HG02571 (cell line): Measurements from ENCODE around the gene APBA2.

Experiments used
- ATAC-seq: cut with Tn5 transposase; IDR thresholded peaks from one replicate; pipeline ENCODE4 v1.9.1; 2021; ENCODE audit warnings: mild to moderate bottlenecking, moderate library complexity; ENCODE audit not compliant: unreplicated experiment

The APBA2 gene

DNA sequence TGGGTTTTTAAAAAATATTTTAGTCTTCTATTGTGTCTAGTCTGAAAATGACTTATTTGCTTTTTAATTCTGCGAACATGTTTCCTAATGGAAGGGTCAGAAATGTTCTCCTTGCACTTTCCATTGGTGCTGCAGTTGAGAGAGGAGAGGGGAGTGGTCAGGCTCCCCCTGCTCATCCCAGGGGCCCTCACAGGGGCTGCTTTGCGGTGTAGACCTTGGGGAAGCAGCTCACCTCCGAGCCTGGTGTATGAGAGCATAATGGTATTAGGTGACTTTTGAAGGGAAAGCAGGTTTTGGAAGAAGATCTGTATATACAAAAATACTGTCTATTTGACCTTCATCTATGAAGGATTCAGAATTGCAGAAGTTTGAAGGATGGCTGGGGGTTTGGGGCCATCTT, 28.3 kb downstream of the APBA2 start:
- ATAC-seq = no peak

DNA sequence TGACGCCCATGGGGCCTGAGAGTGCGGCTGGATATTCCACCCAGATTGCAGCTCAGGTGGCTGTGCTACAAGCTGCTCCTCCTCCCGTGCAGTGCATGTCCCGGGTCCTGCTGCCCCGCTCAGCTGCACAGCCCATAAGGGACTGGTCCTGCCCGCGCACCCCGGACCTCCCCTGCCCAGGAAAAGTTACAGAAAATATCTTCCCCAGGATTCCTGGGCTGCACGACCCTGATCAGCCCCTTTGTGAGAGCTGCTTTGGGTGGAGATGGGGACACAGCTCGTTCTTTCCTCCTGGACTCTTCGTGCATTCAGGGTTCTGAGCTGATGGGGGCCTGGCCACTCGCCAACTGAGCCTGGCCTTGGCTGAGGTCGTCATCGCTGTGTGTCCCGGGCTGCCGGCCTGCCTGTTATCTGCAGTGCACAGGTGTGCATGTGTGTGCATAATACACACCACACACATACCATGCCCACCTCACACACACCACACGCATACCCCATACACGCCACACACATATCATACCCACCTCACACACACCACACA, 28.8 kb downstream of the APBA2 start:
- no peak for ATAC-seq

DNA sequence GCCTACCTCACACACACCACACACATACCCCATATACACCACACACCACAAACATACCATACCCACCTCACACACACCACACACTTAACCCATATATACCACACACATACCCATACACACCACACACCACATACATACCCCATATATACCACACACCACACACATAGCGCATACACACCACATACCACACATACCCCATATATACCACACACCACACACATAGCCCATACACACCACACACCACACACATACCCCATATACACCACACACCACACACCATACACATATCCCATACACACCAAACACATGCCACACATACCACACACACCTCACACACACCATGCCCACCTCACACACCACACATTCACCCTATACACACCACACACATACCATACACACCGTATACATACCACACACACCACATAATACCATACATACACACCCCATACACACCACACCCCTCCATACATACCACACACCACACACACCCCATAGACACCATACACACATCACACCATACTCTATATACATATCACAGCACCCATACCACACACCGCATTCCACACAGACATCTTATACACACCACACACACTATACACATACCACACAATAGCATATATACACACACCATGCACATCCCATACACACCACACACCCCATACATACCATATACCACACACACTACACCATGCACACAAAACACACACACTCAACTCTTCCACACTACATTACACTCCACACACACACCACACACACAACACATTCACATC, 29.5 kb downstream of the APBA2 start:
- ATAC-seq = no peak

DNA sequence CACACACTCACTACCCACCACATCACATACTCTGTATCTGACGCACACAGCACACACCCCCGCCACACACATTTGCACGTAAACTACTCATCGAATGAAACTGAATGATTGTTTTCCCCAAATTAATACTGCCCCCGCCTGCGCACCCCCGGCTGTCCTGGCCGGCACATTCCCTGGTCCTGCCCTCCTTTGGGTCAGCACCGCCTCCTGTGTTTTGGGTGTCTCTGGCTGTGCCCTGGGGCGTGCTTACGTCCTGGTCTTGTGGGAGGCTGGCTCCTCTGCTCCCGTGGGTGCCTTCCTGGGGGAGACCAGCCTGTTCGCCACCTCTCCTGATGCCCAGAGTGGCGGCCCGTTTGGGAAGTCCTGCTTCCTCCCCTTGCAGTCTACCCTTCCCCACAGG, 30.2 kb downstream of the APBA2 start:
- no peak for ATAC-seq

DNA sequence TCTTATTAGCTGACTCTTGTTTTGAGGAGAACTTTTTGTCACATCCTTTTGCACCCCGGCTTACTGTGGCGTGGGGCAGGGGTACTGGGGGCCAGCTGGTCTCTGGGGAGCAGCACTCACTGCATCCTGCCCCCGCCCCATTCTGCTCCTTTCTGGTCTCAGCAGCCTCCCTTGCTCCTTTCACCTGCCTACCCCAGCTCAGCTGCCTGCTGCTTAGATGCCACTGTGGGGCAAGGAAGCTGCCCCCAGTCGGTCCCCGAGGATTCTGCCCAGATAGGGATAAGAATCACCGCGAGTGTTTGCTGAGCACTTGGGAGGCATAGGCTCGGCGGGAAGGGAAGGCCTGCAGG, 32.0 kb downstream of the APBA2 start:
- ATAC-seq = no peak

DNA sequence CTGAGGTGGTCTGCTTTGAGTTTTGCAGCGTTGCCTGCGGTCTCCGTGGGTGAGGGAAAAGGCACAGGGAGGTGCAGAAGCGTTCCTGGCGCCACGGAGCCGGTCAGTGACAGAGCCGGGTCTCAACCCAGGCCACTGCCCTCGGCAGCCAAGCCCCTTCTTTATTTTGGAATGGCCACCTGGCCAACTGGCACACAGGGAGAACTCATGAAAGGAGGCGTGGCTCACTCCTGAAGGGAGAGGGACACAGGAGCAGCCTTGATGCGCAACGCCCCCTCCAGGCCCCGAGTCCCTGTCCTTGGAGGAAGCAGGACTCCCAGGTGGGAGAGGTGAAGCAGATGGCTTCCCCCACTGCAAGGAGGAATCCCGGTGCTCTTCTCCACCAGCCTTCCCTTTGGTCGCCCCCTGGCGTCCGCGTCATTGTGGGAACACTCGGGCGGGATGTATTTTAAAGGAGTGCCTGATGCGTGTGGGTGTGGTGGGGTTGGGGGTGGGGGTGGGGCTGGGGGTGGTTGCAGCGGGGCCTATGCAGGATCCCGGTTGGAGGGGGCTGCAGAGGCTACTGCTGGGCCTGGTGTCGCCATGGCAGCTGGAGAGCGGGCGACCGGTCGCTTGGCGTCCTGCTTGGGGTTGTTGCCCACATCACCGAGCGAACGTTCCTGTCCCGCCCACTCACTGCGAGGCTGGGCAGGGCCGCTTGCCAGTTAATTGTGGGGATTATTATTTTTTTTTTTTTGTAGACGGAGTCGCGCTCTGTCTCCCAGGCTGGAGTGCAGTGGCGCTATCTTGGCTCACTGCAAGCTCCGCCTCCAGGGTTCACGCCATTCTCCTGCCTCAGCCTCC, 32.6 kb downstream of the APBA2 start:
- no peak for ATAC-seq

DNA sequence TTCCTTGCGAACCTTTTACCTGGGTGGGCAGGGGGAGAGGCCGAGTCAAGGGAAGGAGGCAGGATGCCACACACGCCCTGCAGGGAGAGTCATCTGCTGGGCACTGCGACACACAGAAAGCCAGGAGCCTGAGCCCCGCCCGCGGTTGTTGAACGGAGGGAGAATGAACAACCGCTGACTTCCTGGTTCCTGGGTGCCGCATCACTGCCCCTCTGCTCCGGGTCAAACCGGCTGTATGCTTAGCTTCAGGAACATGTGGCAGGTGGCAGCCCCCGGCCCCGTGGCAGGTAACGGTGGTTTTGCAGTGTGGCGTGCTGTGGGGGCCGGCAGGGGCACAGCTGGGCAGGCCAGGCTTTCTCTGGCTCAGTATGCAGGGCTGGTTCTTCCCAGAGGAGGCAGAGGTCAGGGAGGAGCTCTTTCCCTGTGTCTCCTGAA, 33.4 kb downstream of the APBA2 start:
- no peak for ATAC-seq

DNA sequence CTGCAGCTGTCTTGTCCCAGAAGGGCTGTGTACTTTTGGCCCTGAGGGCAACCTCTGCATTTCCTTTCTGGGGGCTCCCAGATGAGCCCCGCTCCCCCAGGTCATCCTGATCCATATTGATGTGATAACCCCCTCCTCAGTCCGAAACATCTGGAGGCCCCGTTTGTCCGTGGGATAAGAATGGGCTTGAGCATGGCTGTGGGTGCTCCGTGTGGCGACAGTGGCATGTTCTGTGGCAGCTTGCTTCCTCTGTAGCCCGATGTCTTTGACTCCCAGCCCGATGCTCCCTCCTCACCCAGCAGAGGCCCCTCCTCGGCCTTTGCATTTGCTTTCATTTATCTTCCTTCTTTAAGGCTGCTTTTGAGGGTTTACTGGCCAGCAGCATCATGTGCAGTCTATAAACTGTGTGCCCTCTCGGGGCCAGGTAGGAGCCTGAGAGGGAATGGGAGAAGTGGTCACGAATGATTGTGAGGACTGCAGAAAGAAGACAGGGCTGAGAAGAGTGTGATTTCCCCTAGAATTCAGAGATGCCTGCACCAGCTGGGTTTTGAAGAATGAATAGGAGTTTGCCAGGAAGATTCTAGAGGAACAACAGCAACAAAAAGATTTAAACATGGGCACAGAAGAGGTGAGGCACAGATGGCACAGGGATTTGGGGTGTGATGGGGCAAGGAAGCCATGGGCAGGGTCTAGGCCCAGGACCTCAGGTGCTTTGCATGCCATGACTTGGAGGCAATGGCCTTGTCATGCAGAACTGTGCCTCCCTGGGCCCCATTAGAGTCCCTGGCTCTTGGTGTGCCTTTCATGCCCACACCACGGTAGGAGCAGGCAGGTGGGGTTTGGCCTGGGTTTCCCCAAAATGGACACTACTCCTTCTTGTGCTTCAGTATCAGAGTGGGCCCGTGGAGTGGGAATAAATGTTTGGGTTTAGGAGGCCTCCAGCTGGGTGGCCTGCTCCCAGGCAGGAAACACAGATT, 34.2 kb downstream of the APBA2 start:
- no peak for ATAC-seq

DNA sequence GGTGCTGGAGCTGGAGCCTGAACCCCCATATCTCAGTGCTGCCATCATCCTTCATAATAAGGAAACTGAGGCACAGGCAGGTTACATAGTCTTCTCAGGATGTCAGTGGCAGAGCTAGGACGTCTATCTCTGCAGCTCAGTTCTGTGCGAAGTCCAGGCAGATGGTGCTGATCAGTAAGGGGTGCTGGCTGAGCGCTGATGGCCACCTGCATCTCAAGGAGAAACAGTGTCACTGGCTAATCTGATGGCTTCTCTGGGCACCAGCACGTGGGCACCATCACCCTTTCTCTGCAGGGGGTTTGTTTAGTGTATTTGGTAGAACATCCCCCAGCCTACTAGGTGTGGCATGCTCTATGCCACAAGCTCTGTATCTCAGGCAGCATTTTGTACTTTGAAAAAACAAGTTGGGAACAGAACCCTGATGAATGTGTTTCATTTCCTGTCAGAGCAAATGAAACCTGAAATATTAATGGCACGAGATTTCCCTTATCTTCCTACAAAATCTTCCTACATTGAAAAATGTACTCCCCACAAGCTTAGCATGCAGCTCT, 35.1 kb downstream of the APBA2 start:
- no peak for ATAC-seq

DNA sequence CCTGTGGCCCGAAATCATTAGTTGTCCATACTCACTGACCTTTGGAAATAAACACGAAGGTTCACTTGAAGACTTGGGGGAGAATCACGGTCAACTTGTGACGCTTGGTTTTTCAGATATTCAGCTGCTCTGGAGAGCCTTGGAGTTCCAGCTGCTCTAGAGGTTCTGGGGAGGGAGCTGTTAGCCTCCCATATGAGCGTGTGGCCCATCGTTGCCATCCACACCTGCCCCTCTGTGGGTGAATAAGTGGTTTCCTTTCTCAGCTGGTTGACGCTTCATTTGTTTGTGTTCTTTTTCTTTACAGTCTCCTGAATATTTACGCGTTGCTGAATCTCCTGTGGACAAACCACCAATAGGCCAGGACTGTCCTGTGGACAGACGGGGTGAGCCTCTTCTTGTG, 35.6 kb downstream of the APBA2 start:
- ATAC-seq = no peak

DNA sequence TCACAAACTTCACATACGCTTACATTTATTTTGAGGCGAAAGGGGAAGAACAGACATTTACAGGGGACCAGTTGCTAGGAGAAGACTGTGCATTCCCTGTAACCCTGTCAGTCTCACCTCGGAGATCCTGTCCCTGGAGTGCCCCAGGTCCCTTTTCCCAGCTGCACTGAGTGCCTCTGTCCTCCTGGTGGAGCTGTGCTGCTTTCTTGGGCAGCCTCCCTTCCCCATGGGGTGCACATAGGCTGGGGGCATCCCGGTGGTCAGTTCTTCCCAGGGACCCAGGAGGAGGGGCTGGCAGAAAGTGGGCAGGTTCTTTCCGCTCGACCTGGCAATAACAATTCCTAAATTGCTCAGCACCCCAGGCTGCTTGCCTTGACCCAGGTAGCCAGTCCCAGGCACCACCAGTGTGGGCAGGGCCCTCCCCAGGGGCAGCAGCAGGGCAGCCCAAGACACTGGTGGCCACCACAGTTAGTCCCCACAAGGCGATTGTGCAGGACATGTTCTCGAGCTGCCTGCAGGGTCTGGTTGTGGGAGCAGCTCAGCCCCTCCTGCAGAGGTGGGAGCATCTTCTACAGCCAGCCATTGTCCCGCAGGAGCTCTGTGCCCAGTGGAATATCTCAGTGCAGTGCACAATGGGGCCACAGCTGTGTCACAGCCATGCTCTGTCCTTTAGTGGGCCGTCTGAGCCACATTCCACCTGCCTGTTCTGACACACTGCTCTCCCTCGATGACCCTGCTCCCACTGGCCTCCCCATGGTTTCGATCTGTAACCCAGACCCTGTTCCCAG, 36.3 kb downstream of the APBA2 start:
- no peak for ATAC-seq

DNA sequence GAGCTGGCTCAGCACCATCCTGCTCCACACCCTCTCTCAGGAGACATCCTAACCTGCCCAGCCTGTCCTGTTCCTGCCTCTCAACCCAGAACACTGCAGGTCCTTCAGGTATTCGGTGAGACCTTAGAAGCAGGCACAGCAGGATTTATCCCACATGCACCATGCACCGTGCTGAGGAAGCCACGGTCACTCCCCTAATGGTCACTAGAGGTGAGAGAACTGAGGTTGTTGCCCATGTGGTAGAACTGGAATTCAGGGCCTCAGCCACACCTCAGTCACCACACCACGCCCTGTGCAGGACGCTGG, 36.9 kb downstream of the APBA2 start:
- ATAC-seq = no peak

DNA sequence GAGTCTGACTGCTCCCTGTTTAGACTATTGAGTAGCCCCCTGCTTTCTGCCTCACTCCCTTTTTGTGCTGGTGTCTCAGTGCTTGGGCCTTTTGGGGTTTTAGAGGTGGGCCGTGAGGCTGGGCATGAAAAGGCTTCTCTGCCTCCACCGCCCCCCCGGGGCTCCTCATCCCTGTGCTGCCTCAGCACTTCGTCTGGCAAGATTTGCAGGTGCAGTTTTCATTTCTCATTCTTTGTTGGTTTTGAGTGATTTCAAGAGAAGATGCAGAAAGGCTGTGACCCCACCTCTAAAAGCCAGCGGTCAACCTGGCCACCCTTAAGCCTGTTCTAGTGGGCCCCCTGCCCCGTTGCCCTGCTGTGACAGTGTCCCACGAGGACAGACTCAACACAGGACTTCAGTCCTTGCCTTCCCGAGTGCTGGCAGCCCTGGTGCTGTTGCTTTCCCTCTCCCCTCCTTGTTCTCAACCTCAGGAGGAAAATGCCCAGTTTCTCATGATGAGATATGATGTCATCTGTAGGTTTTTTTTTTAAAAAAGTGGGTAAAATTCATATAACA, 38.0 kb downstream of the APBA2 start:
- no peak for ATAC-seq

DNA sequence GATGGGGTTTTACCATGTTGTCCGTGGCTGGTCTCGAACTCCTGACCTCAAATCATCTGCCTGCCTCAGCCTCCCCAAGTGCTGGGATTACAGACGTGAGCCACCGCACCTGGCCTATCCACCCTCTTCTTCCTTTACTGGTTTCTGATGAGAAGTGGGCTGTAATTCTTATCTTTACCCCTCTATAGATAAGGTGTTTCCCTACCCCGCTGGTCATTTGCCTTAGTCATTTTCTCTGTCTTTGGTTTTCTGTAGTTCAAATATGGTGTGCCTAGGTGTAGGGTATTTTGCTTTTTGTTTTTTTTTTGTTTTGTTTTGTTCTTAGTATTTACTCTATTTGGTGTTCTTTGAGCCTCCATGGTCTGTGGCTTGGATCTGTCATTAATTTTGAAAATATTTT, 41.3 kb downstream of the APBA2 start:
- no peak for ATAC-seq

DNA sequence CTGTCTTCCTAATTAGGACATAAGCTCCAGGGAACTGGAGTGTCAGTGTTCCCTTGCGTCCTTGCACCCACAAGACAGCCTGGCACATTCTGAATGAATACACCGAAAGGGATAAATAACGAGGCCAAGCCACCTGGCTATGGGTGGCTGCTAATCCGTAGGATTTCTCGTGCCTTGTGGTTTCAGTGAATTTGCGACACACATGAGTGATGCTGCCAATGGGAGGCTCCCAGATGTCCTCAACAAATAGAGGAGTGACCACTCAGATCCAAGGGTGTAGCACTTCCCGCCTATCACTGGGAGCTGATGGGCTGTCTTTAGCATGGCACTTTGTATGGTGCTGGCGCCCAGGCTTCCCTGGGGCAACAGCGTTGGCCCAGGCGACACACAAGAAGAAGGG, 43.4 kb downstream of the APBA2 start:
- no peak for ATAC-seq

DNA sequence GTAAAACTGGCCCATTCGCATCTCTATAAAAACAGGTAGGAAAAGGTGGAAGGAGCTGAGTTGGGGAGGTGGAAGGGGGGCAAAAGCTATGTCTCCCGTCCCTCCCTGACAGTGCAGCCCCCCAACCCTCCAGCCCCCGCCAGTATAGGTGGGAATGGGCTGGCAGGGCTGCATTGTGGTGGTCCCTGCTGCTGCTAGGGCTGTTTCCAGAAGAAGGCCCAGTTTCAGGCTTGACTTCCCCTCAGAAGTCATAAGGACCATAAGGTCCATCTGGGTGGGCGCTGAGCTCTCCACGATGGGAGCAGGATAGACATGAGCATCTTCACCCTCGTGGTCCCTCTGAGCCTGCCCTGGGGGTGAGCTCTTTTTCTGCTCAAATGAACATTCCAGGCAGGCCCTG, 44.2 kb downstream of the APBA2 start:
- no peak for ATAC-seq

DNA sequence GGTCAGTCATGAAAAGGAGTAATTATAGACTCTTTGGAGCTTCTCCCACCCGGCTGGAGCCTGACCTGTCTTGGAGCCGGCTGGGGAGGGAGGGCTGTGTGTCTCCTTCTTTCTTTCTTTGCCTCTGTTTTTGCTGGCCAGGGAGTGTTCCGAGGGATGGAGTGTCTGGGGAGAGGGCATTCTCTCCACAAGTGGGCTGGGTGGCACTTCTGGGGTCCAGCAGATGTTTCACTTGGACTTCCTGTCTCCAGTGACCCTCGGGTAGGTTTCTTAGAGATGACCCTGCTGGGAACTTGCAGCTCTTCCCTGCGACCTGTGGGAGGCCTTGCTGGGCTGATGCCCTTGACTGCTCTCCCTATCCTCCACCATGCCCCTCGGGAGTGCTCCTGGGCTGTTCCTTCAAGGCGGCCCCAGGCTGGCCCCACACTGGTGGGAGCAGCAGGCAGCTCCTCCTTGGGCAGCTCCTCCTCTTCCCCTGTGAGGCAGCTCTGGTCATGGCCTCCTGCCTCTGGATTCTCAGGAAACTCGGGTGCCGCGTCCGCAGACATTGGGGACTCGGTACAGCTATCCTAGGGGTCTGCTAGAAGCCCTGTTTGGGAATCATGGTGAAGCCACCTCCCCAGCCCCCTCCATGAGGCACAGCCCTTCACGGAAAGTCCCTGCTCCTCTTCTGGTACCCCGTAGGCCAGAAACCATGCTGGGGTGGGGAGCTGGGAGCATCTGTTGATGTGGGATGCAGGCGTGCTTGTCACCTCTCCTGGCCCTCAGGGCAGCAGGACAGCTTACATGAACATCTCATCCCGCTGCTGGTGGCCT, 44.9 kb downstream of the APBA2 start:
- ATAC-seq = no peak

DNA sequence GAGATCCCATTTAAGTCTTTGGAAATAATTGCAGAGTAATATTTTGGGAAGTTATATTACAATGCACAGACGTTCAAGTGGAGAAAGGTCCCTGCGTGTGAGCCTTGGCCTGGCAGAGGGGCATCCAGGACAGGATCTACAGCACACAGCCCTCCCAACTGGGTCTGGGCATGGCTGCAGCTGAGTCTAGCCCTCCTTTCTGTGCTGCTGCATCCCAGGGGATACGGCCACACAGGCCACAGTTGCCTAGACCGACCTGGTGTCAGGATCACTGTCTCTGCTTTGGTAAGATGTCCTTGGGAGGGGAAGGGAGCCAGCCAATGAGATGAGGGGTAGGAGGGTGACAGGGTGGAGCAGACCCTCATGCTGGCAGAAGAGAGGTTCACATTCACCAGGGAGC, 46.1 kb downstream of the APBA2 start:
- no peak for ATAC-seq

DNA sequence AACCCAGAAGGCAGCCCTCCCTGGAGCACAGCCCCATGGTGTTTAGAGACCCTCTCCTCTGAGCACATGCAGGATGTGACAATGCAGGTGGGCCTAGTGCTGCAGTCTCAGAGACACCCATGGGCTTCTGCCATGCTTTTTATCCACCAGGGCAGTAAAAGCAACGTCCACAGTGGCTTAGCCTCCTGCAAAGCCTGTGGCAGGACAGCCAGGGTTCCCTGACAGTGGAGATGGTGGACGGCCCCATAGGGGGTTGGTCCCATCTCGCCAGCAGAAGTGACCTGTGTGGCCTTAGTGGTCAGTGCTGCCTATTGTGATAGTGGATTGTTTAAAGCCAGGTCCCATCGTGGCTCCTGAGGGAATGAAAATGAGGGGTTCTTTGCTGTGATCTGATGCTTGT, 46.6 kb downstream of the APBA2 start:
- ATAC-seq = no peak
